HCT116 (cell line): Measurements from ENCODE around the gene CD72. TPM values are rescaled to one million over a fixed set of nuclear protein-coding genes. Genes with fewer than 3 reads are reported as not detected.

ENCODE experiments used
- ATAC-seq: fragments of 200-7000 bp; cut with Tn5 transposase; 2 replicates; pipeline ENCODE4 v1.9.1; 2020; ENCODE audit warnings: mild to moderate bottlenecking, moderate library complexity
- BruUV-seq: library from RNA; stranded (reverse); fragments of 400-500 nt; replicated peaks from 2 replicates; lab custom pipeline; 2021; lab: Mats Ljungman, UMichigan
- CTCF ChIA-PET: fragments of 300-600 bp; sonication (Branson Sonifier 250); formaldehyde crosslinking; loops from one replicate; lab custom pipeline; 2021; ENCODE audit warnings: antibody characterized with exemption; lab: Charles Lee
- POLR2A ChIA-PET: fragments of 300-600, 350-600 bp; sonication (Branson Sonifier 250); formaldehyde crosslinking; loops from one replicate; lab custom pipeline; 2021; ENCODE audit warnings: antibody characterized with exemption; lab: Charles Lee
- RAD21 ChIA-PET, 2 experiments: fragments of 300-600 bp; sonication (Branson Sonifier 250); formaldehyde crosslinking; loops; one replicate each; lab custom pipeline; 2023; ENCODE audit warnings: low total read pairs in 2 of 2; ENCODE audit not compliant: uncharacterized antibody in 2 of 2, unreplicated experiment in 2 of 2, low non-redundant PET in 1 of 2; lab: Charles Lee
- DNase-seq: peaks from one replicate; pipeline ENCODE4 v3.0.0-alpha.2; 2010; ENCODE audit warnings: low read depth, low spot score
- H2AFZ ChIP-seq: fragments of 200-600 bp; shearing (Covaris generic), sonication (generic); 2 replicates; pipeline ENCODE4 v1.6.1; 2017; ENCODE audit warnings: low read depth, mixed run types, mixed read lengths, antibody characterized with exemption, low read length; ENCODE audit not compliant: poor library complexity, severe bottlenecking
- H3K27ac ChIP-seq: 2 replicates; pipeline ENCODE4 v1.5.1; 2012; ENCODE audit warnings: low read depth, low read length
- H3K27me3 ChIP-seq: fragments of 200-600 bp; sonication (generic); 2 replicates; pipeline ENCODE4 v1.6.1; 2016; ENCODE audit warnings: mixed run types, low read length, mixed read lengths; ENCODE audit not compliant: insufficient read depth
- H3K36me3 ChIP-seq, 2 experiments: fragments of 200-500 bp in 1 of 2; fragments of 200-600 bp in 1 of 2; sonication (Bioruptor generic) in 1 of 2; sonication (generic) in 1 of 2; 2 replicates each; pipeline versions ENCODE4 v1.5.1 to v1.6.1; 2014 to 2016; ENCODE audit warnings: low read length in 2 of 2, inconsistent platforms in 1 of 2, mixed read lengths in 1 of 2, mixed run types in 1 of 2; ENCODE audit not compliant: insufficient read depth in 2 of 2, control insufficient read depth in 1 of 2
- H3K4me1 ChIP-seq, 2 experiments: fragments of 200-600 bp in 1 of 2; sonication (generic) in 1 of 2; 2 replicates each; pipeline versions ENCODE4 v1.5.1 to v1.6.1; 2012 to 2017; ENCODE audit warnings: low read length in 2 of 2, inconsistent platforms in 1 of 2, mild to moderate bottlenecking in 1 of 2, mixed read lengths in 1 of 2, mixed run types in 1 of 2, moderate library complexity in 1 of 2; ENCODE audit not compliant: insufficient read depth in 2 of 2, control insufficient read depth in 1 of 2
- H3K4me2 ChIP-seq: fragments of 200-600 bp; sonication (generic); 2 replicates; pipeline ENCODE4 v1.6.1; 2017; ENCODE audit warnings: mixed run types, low read length, mixed read lengths
- H3K4me3 ChIP-seq, 2 experiments: fragments of 200-600 bp in 1 of 2; sonication (generic) in 1 of 2; replicated peaks in 1 of 2; 2 replicates each; pipeline ENCODE4 v1.5.1; 2011 to 2016; ENCODE audit warnings: low read length in 2 of 2, control low read depth in 1 of 2, low read depth in 1 of 2, mild to moderate bottlenecking in 1 of 2, mixed read lengths in 1 of 2, mixed run types in 1 of 2
- H3K79me2 ChIP-seq: fragments of 200-600 bp; sonication (generic); 2 replicates; pipeline ENCODE4 v1.6.1; 2017; ENCODE audit warnings: mild to moderate bottlenecking, mixed run types, low read length, moderate library complexity, mixed read lengths; ENCODE audit not compliant: insufficient read depth
- H3K9ac ChIP-seq: fragments of 200-600 bp; sonication (generic); 2 replicates; pipeline ENCODE4 v1.6.1; 2016; ENCODE audit warnings: low read length, mixed read lengths
- H3K9me2 ChIP-seq: fragments of 200-600 bp; sonication (generic), shearing (Covaris generic); 2 replicates; pipeline ENCODE4 v1.6.1; 2017; ENCODE audit warnings: mixed run types, mild to moderate bottlenecking, moderate library complexity; ENCODE audit not compliant: insufficient read depth
- H3K9me3 ChIP-seq, 2 experiments: fragments of 200-500 bp in 1 of 2; fragments of 200-600 bp in 1 of 2; sonication (Bioruptor generic) in 1 of 2; sonication (generic) in 1 of 2; 2 replicates each; pipeline ENCODE4 v1.6.1; 2014 to 2017; ENCODE audit warnings: low read length in 2 of 2, mixed read lengths in 2 of 2, inconsistent platforms in 1 of 2, low read depth in 1 of 2, mild to moderate bottlenecking in 1 of 2, mixed run types in 1 of 2, moderate library complexity in 1 of 2; ENCODE audit not compliant: control insufficient read depth in 1 of 2, insufficient read depth in 1 of 2
- H4K20me1 ChIP-seq: fragments of 200-600 bp; sonication (generic), shearing (Covaris generic); 2 replicates; pipeline ENCODE4 v1.6.1; 2017; ENCODE audit warnings: mixed run types, mild to moderate bottlenecking, moderate library complexity; ENCODE audit not compliant: insufficient read depth
- CBX3 ChIP-seq: IDR thresholded peaks from 2 replicates; pipeline ENCODE4 v1.6.1; 2012; ENCODE audit warnings: low read depth
- CEBPB ChIP-seq: IDR thresholded peaks from 2 replicates; pipeline ENCODE4 v1.6.1; 2012; ENCODE audit warnings: low read depth
- EGR1 ChIP-seq: IDR thresholded peaks from 2 replicates; pipeline ENCODE4 v1.6.1; 2012; ENCODE audit warnings: low read depth
- ELF1 ChIP-seq: IDR thresholded peaks from 2 replicates; pipeline ENCODE4 v1.6.1; 2012; ENCODE audit warnings: low read depth, borderline replicate concordance
- EZH2 ChIP-seq: fragments of 200-600 bp; sonication (generic); IDR thresholded peaks from 2 replicates; pipeline ENCODE4 v1.6.1; 2017; ENCODE audit warnings: antibody characterized with exemption, mixed run types
- EZH2phosphoT487 ChIP-seq: fragments of 200-600 bp; IDR thresholded peaks from 2 replicates; pipeline ENCODE4 v1.6.1; 2018; ENCODE audit warnings: antibody characterized with exemption, borderline replicate concordance
- FOSL1 ChIP-seq: IDR thresholded peaks from 2 replicates; pipeline ENCODE4 v1.6.1; 2012; ENCODE audit warnings: low read depth
- MAX ChIP-seq: IDR thresholded peaks from 2 replicates; pipeline ENCODE4 v1.6.1; 2012
- POLR2A ChIP-seq: IDR thresholded peaks from 2 replicates; pipeline ENCODE4 v1.7.0; 2011; ENCODE audit warnings: borderline replicate concordance; ENCODE audit not compliant: insufficient read depth, insufficient read length; ENCODE audit errors: extremely low read depth
- RAD21 ChIP-seq: IDR thresholded peaks from 2 replicates; pipeline ENCODE4 v1.6.1; 2012; ENCODE audit warnings: low read depth, mild to moderate bottlenecking
- SRF ChIP-seq: IDR thresholded peaks from 2 replicates; pipeline ENCODE4 v1.6.1; 2012; ENCODE audit warnings: low read depth
- TCF7L2 ChIP-seq: IDR thresholded peaks from 2 replicates; pipeline ENCODE4 v1.7.0; 2011; ENCODE audit warnings: borderline replicate concordance, inconsistent platforms; ENCODE audit not compliant: insufficient read depth, insufficient read length; ENCODE audit errors: extremely low read depth
- YY1 ChIP-seq: IDR thresholded peaks from 2 replicates; pipeline ENCODE4 v1.6.1; 2011; ENCODE audit warnings: low read length, low read depth, moderate library complexity, mild to moderate bottlenecking; ENCODE audit not compliant: insufficient replicate concordance; ENCODE audit errors: extremely low read depth
- ZFX ChIP-seq: fragments of 450-650 bp; IDR thresholded peaks from 2 replicates; pipeline ENCODE4 v1.6.1; 2017
- intact Hi-C: fragments of 100-400 bp; cut with micrococcal nuclease; formaldehyde crosslinking; loops from 2 replicates; pipeline ENCODE4 v1.10.0; 2022
- total RNA-seq: library from RNA; stranded (reverse); gene quantifications from one replicate; pipeline ENCODE4 v1.2.1, GENCODE V29; 2021; ENCODE audit not compliant: unreplicated experiment
- TF ChIP-seq, protein P1 (sequence below): IDR thresholded peaks from 2 replicates; pipeline ENCODE4 v1.6.1; 2011; ENCODE audit warnings: mild to moderate bottlenecking, low read length, moderate library complexity; ENCODE audit not compliant: insufficient replicate concordance; ENCODE audit errors: extremely low read depth

CD72 gene
- total RNA-seq, 1 experiment from 2014 or later: 1.6 TPM

- no TSS peak for BruUV-seq
- Histone ChIP-seq H3K27ac (no peak overlapping the region), H4K20me1 (no peaks in the 10 kb centered on the region), H3K9me3 (no peaks in the 10 kb centered on the region), H3K79me2 (no peaks in the 10 kb centered on the region), H3K36me3 (no peaks in the 10 kb centered on the region), H3K4me2 (no peak overlapping the region), H3K9ac (no peak overlapping the region), H3K9me2 (no peaks in the 10 kb centered on the region), H3K4me3 (no peak overlapping the region), H3K4me1 (peaks cover 3 to 12% of the 10 kb centered on the region in 2 experiments; a peak in 2 of 4 replicates), H2AFZ (no peak overlapping the region), H3K27me3 (no peaks in the 10 kb centered on the region)
- POLR2A ChIA-PET: no interaction called here
- DNase-seq: no peak
- intact Hi-C loops: no loop called here
- no peak for TF ChIP-seq EZH2
- TF ChIP-seq CBX3: no peak
- TF ChIP-seq EZH2phosphoT487: no peak
- no peak for TF ChIP-seq RAD21
- RAD21 ChIA-PET: no interaction called here
- CTCF ChIA-PET: no interaction called here
- ATAC-seq: no peak
These were observed 54.4 kb downstream of the CD72 start for GRCh38 chr9:35563791-35564197.

DNA sequence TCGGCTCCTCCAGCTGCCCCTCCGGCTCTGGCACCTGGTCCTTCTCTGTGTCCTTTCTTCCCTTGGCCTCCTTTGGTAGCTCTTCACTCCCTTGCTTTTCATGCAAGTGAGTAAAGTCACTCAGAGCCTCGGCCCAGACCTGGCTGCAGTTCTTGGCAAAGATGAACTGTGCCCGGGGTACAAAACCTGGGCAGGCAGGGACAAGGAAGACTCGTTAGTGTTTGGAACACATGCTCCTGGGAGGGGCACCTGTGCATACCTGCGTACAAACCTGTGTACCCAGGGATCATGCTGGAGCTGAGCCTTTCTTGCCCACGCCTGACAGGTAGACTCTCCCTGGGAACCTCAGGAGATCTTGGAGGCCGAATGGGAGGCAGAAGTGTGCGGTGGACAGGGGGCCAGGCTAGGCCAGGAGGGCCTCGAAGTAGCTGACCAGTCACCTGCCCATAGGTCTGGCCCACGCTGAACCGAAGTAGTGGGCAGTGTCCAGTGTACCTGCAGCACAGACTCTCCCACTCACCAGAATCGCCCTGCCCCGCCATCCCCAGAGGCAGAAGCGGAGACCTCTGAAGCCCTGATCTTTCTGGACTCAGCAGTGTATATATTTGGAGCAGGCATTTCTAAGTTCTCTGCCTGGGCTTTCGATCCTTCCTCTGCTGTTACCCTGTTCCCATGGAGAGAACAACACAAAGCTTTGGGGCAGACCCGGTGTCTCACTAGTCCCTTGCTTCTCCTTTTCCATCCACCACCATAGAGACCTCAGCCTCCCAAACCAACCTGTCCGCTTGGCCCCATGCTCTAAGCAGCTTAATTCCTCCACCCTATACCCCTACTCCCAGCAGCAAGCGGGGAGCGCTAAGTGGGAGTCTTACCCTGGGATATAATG lies 55.1 kb downstream of the CD72 start:
- Histone ChIP-seq H3K27ac (no peak overlapping the region), H4K20me1 (no peaks in the 10 kb centered on the region), H3K27me3 (no peaks in the 10 kb centered on the region), H3K4me1 (peaks cover 3 to 10% of the 10 kb centered on the region in 2 experiments; a peak in 2 of 4 replicates), H3K4me3 (no peak overlapping the region), H3K79me2 (no peaks in the 10 kb centered on the region), H3K9ac (no peak overlapping the region), H3K4me2 (no peak overlapping the region), H3K9me3 (no peaks in the 10 kb centered on the region), H3K36me3 (no peaks in the 10 kb centered on the region), H2AFZ (no peak overlapping the region), H3K9me2 (no peaks in the 10 kb centered on the region)
- no peak for ATAC-seq
- ChIA-PET RAD21 (no interaction called here), CTCF (interaction anchor here (1.1 kb wide), 1 partner anchor 9 kb away, joined by 3 read pairs; no protein-coding TSS in a partner anchor), POLR2A (no interaction called here)
- TF ChIP-seq YY1 (no peak), ELF1 (no peak), FOSL1 (no peak), CEBPB (no peak), MAX (no peak), EZH2 (no peak), SRF (no peak), ZFX (no peak), EGR1 (no peak), POLR2A (no peak), TCF7L2 (no peak), EZH2phosphoT487 (no peak)
- TF ChIP-seq, protein P1, sequence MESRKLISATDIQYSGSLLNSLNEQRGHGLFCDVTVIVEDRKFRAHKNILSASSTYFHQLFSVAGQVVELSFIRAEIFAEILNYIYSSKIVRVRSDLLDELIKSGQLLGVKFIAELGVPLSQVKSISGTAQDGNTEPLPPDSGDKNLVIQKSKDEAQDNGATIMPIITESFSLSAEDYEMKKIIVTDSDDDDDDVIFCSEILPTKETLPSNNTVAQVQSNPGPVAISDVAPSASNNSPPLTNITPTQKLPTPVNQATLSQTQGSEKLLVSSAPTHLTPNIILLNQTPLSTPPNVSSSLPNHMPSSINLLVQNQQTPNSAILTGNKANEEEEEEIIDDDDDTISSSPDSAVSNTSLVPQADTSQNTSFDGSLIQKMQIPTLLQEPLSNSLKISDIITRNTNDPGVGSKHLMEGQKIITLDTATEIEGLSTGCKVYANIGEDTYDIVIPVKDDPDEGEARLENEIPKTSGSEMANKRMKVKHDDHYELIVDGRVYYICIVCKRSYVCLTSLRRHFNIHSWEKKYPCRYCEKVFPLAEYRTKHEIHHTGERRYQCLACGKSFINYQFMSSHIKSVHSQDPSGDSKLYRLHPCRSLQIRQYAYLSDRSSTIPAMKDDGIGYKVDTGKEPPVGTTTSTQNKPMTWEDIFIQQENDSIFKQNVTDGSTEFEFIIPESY: no peak
- intact Hi-C loops: no loop called here
- no peak for DNase-seq
- no TSS peak for BruUV-seq
